ENCODE results near the gene CXCL8. TPM values are rescaled to one million over a fixed set of nuclear protein-coding genes. Genes with fewer than 3 reads are reported as not detected.

The CXCL8 gene
- total and polyA plus RNA-seq, 8 donors, result 0.37 to 43.2 (median 2.9) TPM

- Histone ChIP-seq H3K4me3 (peak overlapping the region in 1 of 4 donors; percentile 11), H3K36me3 (no peaks in the 10 kb centered on the region), H3K27ac (peak overlapping the region in 1 of 4 donors; percentile 7), H3K9me3 (no peaks in the 10 kb centered on the region), H3K4me1 (peaks cover 0 to 12% (median 0%) of the 10 kb centered on the region in 3 donors), H3K27me3 (no peaks in the 10 kb centered on the region)
- FAIRE-seq (no peak), DNase-seq (no peak), ATAC-seq (peak in 2 of 4 donors; percentile 41 to 43)
- intact Hi-C loops (cut with DNase I), result no loop called here
- 50 to 53% methylated on average over 2 of the region's 2 CpGs for WGBS, 2 donors
- TF ChIP-seq CTCF (IDR thresholded peaks at IDR 0.05), result no peak
Measured at GRCh38 chr4:73741031-73741749, 821 bp downstream of the CXCL8 start.

DNA sequence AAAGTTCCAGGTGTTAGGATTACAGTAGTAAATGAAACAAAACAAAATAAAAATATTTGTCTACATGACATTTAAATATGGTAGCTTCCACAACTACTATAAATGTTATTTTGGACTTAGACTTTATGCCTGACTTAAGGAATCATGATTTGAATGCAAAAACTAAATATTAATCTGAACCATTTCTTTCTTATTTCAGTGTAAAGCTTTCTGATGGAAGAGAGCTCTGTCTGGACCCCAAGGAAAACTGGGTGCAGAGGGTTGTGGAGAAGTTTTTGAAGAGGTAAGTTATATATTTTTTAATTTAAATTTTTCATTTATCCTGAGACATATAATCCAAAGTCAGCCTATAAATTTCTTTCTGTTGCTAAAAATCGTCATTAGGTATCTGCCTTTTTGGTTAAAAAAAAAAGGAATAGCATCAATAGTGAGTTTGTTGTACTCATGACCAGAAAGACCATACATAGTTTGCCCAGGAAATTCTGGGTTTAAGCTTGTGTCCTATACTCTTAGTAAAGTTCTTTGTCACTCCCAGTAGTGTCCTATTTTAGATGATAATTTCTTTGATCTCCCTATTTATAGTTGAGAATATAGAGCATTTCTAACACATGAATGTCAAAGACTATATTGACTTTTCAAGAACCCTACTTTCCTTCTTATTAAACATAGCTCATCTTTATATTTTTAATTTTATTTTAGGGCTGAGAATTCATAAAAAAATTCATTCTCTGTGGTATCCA is 1.6 kb downstream of the CXCL8 start:
- Histone ChIP-seq H3K4me1 (peaks cover 0 to 12% (median 0%) of the 10 kb centered on the region in 3 donors), H3K36me3 (no peaks in the 10 kb centered on the region), H3K27ac (peak overlapping the region in 1 of 4 donors; percentile 7), H3K27me3 (no peaks in the 10 kb centered on the region), H3K9me3 (no peaks in the 10 kb centered on the region), H3K4me3 (peak overlapping the region in 1 of 4 donors; percentile 11)
- FAIRE-seq (no peak), DNase-seq (no peak), ATAC-seq (no peak)
- intact Hi-C loops (cut with DNase I), result no loop called here
- no peak for TF ChIP-seq CTCF (IDR thresholded peaks at IDR 0.05)
- WGBS, 2 donors, result 48 to 61% methylated on average over 1 of the region's 1 CpG

DNA sequence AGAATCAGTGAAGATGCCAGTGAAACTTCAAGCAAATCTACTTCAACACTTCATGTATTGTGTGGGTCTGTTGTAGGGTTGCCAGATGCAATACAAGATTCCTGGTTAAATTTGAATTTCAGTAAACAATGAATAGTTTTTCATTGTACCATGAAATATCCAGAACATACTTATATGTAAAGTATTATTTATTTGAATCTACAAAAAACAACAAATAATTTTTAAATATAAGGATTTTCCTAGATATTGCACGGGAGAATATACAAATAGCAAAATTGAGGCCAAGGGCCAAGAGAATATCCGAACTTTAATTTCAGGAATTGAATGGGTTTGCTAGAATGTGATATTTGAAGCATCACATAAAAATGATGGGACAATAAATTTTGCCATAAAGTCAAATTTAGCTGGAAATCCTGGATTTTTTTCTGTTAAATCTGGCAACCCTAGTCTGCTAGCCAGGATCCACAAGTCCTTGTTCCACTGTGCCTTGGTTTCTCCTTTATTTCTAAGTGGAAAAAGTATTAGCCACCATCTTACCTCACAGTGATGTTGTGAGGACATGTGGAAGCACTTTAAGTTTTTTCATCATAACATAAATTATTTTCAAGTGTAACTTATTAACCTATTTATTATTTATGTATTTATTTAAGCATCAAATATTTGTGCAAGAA is 2.3 kb downstream of the CXCL8 start:
- ATAC-seq (no peak), FAIRE-seq (no peak), DNase-seq (no peak)
- H3K4me1 ChIP-seq, result peaks cover 0 to 12% (median 0%) of the 10 kb centered on the region in 3 donors
- H3K4me3 ChIP-seq, result no peak overlapping the region
- H3K9me3 ChIP-seq, result no peaks in the 10 kb centered on the region
- no peaks in the 10 kb centered on the region for H3K27me3 ChIP-seq
- intact Hi-C loops (cut with DNase I), result no loop called here
- no peak overlapping the region for H3K27ac ChIP-seq
- 94 to 97% methylated on average over 2 of the region's 2 CpGs for WGBS, 2 donors
- H3K36me3 ChIP-seq, result no peaks in the 10 kb centered on the region
- no peak for TF ChIP-seq CTCF (IDR thresholded peaks at IDR 0.05)

DNA sequence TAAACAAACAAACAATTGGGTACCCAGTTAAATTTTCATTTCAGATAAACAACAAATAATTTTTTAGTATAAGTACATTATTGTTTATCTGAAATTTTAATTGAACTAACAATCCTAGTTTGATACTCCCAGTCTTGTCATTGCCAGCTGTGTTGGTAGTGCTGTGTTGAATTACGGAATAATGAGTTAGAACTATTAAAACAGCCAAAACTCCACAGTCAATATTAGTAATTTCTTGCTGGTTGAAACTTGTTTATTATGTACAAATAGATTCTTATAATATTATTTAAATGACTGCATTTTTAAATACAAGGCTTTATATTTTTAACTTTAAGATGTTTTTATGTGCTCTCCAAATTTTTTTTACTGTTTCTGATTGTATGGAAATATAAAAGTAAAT is 2.9 kb downstream of the CXCL8 start:
- no peak for DNase-seq
- intact Hi-C loops (cut with DNase I), result no loop called here
- Histone ChIP-seq H3K9me3 (no peaks in the 10 kb centered on the region), H3K4me1 (peaks cover 0 to 12% (median 0%) of the 10 kb centered on the region in 3 donors), H3K27me3 (no peaks in the 10 kb centered on the region), H3K36me3 (no peaks in the 10 kb centered on the region), H3K4me3 (no peak overlapping the region), H3K27ac (no peak overlapping the region)
- 91% methylated on average over 1 of the region's 1 CpG for whole genome bisulfite sequencing, 2 donors
- ATAC-seq, result no peak
- TF ChIP-seq CTCF (IDR thresholded peaks at IDR 0.05), result no peak
- FAIRE-seq, result no peak

Data from pancreas (tissue), 10 donors.